H1 (cell line): ENCODE measurements around the gene CISD1. TPM values are rescaled to one million over a fixed set of nuclear protein-coding genes. Genes with fewer than 3 reads are reported as not detected.

Source experiments
- CHD7 ChIP-seq: fragments of 300-600 bp; sonication (generic); IDR thresholded peaks from 2 replicates; pipeline ENCODE4 v1.7.1; 2012; ENCODE audit warnings: low read length, moderate library complexity, mild to moderate bottlenecking, inconsistent platforms; ENCODE audit not compliant: insufficient replicate concordance
- E2F6 ChIP-seq: IDR thresholded peaks from 2 replicates; pipeline ENCODE4 v1.6.1; 2012; ENCODE audit warnings: inconsistent platforms
- RNF2 ChIP-seq: fragments of 200-900, 300-1000 bp; sonication (generic); IDR thresholded peaks from 2 replicates; pipeline ENCODE4 v1.7.1; 2016; ENCODE audit warnings: borderline replicate concordance, low read depth, mild to moderate bottlenecking, antibody characterized with exemption, low read length; ENCODE audit not compliant: poor library complexity, severe bottlenecking; ENCODE audit errors: missing control alignments
- polyA plus RNA-seq, 7 experiments: library from polyadenylated mRNA; depleted of rRNA in 3 of 7; stranded (reverse) in 5 of 7; unstranded in 2 of 7; fragments of >200 nt in 5 of 7; fragments of 200-250 nt in 2 of 7; gene quantifications; 1 replicate in 5 of 7; 2 replicates in 1 of 7; 4 replicates in 1 of 7; pipeline versions ENCODE4 v1.2.1 to v1.2.3, GENCODE V29; 2011 to 2013; ENCODE audit warnings: missing spikeins in 2 of 7, mixed read lengths in 2 of 7
- total RNA-seq: library from RNA; stranded (reverse); fragmentation: NEBNext Ultra II Directional; extraction: Animal tissue kit (Norgen Biotek cat#: 25700); gene quantifications from 2 replicates; pipeline ENCODE4 v1.2.1, GENCODE V29; 2021

Gene CISD1
- total and polyA plus RNA-seq, 2 of the 8 experiments (the other 6 are each of a cell fraction or from before 2014, with no cell fraction given) = 22.6 to 43.2 TPM

DNA sequence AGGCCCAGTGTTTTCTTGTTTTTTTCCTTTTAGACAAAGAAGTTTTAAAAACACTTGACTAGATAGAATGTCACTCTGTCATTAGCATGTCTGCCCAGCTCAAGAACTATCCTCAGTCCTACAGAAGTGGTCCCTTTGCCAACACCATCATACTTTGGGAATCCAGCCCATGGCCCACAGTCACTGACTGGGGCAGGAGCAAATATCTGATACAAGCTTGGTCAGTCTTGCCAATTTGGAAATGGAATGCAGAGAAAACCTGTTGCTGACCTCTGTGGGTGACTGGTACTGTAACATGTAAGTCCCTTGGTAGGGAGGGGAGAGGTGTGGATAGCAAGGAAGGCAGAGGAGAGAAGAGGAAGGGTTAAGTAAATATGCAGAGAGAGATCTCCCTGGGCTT is 49.1 kb upstream of the CISD1 start (continued):
- TF ChIP-seq CHD7 (no peak), RNF2 (no peak), E2F6 (no peak)
